ENCODE data around the gene SMO.
"Not testable (repeated sequence)": the region's sequence is repeated elsewhere in the genome, so short reads cannot be mapped to it uniquely, and the experiment has no call there.

Gene SMO

GRCh38 chr7:129231666-129232065 lies 43.2 kb downstream of the SMO start:
- DNase-seq (ENCODE audit: low read depth in 2 of 2) = no peak

GRCh38 chr7:129238546-129238945 lies 50.1 kb downstream of the SMO start:
- DNase-seq (ENCODE audit: low read depth in 2 of 2) = no peak

GRCh38 chr7:129240119-129240820 lies 51.8 kb downstream of the SMO start:
- DNase-seq (ENCODE audit: low read depth in 2 of 2) = no peak

GRCh38 chr7:129244220-129244619 lies 55.8 kb downstream of the SMO start:
- DNase-seq (ENCODE audit: low read depth in 2 of 2) = no peak

GRCh38 chr7:129245533-129245932 lies 57.1 kb downstream of the SMO start:
- DNase-seq (ENCODE audit: low read depth in 2 of 2) = no peak

- no peak for DNase-seq (ENCODE audit: low read depth in 2 of 2)
Measured at GRCh38 chr7:129247087-129247486, 58.7 kb downstream of the SMO start.

GRCh38 chr7:129252128-129252527 lies 63.7 kb downstream of the SMO start:
- DNase-seq (ENCODE audit: low read depth in 2 of 2) = no peak

- DNase-seq (ENCODE audit: low read depth in 2 of 2) = not testable (repeated sequence)
Measured at GRCh38 chr7:129252603-129253002, 64.2 kb downstream of the SMO start.

GRCh38 chr7:129255800-129256199 lies 67.4 kb downstream of the SMO start:
- DNase-seq (ENCODE audit: low read depth in 2 of 2) = no peak

- no peak for DNase-seq (ENCODE audit: low read depth in 2 of 2)
Measured at GRCh38 chr7:129256221-129256620, 67.8 kb downstream of the SMO start.

- DNase-seq (ENCODE audit: low read depth in 2 of 2) = no peak
Measured at GRCh38 chr7:129257168-129257567, 68.7 kb downstream of the SMO start.

- no peak for DNase-seq (ENCODE audit: low read depth in 2 of 2)
Measured at GRCh38 chr7:129258649-129259389, 70.4 kb downstream of the SMO start.

- DNase-seq (ENCODE audit: low read depth in 2 of 2) = no peak
Measured at GRCh38 chr7:129262324-129262723, 73.9 kb downstream of the SMO start.

All from activated CD4-positive, alpha-beta T cell treated with anti-CD3 and anti-CD28 coated beads for 24 hours (primary cell).